NB4 (cell line): Measurements from ENCODE around the gene PRSS38.
"Not testable (repeated sequence)": the region's sequence is repeated elsewhere in the genome, so short reads cannot be mapped to it uniquely, and the experiment has no call there.

Source experiments
- CTCF ChIP-seq: IDR thresholded peaks from one replicate; pipeline ENCODE4 v1.5.1; 2012; ENCODE audit warnings: low read depth, low read length
- MYC ChIP-seq: IDR thresholded peaks from 2 replicates; pipeline ENCODE4 v1.6.1; 2011; ENCODE audit warnings: low read depth, low read length
- POLR2A ChIP-seq: IDR thresholded peaks from 2 replicates; pipeline ENCODE4 v1.6.1; 2011; ENCODE audit warnings: mild to moderate bottlenecking; ENCODE audit not compliant: insufficient read length; ENCODE audit errors: extremely low read depth

DNA sequence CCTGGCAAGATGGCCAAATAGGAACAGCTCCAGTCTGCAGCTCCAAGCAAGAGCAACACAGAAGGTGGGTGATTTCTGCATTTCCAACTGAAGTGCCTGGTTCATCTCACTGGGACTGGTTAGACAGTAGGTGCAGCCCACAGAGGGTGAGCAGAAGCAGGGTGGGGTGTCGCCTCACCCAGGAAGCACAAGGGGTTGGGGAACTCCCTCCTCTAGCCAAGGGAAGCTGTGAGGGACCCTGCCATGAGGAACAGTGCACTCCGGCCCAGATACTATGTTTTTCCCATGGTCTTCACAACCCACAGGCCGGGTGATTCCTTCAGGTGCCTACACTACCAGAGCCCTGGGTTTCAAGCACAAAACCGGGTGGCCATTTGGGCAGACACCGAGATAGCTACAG lies 56.4 kb downstream of the PRSS38 start:
- TF ChIP-seq CTCF, MYC, POLR2A: not testable (repeated sequence)
